ENCODE measurements around the gene SAP25. TPM values are rescaled to one million over a fixed set of nuclear protein-coding genes. Genes with fewer than 3 reads are reported as not detected.

The SAP25 gene
- total RNA-seq, result 13.8 and 24.1 TPM in 2 replicates

GRCh38 chr7:100573691-100574361, at the start of gene SAP25:
SAP25 (minus strand) TSS chr7:100573900; CDS start chr7:100573742, 158 bp downstream.
- H3K27ac Mint-ChIP-seq, result no peak within 1 kb of the TSS
- H3K4me3 Mint-ChIP-seq, result no peak within 1 kb of the TSS
- CTCF ChIA-PET, result no interaction called here
- peaks cover 35% of the 10 kb centered on the region for H3K36me3 Mint-ChIP-seq (ENCODE audit: low read depth)
- no peaks in the 10 kb centered on the region for H3K27me3 Mint-ChIP-seq
- no peak for DNase-seq
- TF ChIP-seq CTCF (IDR thresholded peaks at IDR 0.05), result no peak
- H3K9me3 Mint-ChIP-seq, result no peaks in the 10 kb centered on the region
- intact Hi-C loops (cut with micrococcal nuclease), result no loop called here
- H3K4me1 Mint-ChIP-seq, result peaks cover 27% of the 10 kb centered on the region
- ATAC-seq (ENCODE audit: low read depth), result no peak
- POLR2A ChIA-PET, result interaction anchor here (0.5 kb wide), 1 partner anchor 19 kb away, joined by 5 read pairs; no protein-coding TSS in a partner anchor

- H3K27me3 Mint-ChIP-seq, result no peaks in the 10 kb centered on the region
- intact Hi-C loops (cut with micrococcal nuclease), result no loop called here
- TF ChIP-seq CTCF (IDR thresholded peaks at IDR 0.05), result no peak
- POLR2A ChIA-PET, result interaction anchor here (0.5 kb wide), 1 partner anchor 253 kb away, joined by 3 read pairs; the partner anchor contains the start of gene SRRT
- no peaks in the 10 kb centered on the region for H3K9me3 Mint-ChIP-seq
- H3K27ac Mint-ChIP-seq, result no peak overlapping the region
- H3K36me3 Mint-ChIP-seq (ENCODE audit: low read depth), result no peaks in the 10 kb centered on the region
- CTCF ChIA-PET, result no interaction called here
- DNase-seq (no peak), ATAC-seq (ENCODE audit: low read depth) (no peak)
- H3K4me1 Mint-ChIP-seq, result peaks cover 9% of the 10 kb centered on the region
- no peak overlapping the region for H3K4me3 Mint-ChIP-seq
Observed at GRCh38 chr7:100621554-100621953, 47.9 kb upstream of the SAP25 start.

- no peak for ATAC-seq (ENCODE audit: low read depth)
- TF ChIP-seq CTCF (IDR thresholded peaks at IDR 0.05), result no peak
- no peaks in the 10 kb centered on the region for H3K36me3 Mint-ChIP-seq (ENCODE audit: low read depth)
- no peak for DNase-seq
- peaks cover 2% of the 10 kb centered on the region for H3K4me1 Mint-ChIP-seq
- H3K4me3 Mint-ChIP-seq, result no peak overlapping the region
- CTCF ChIA-PET, result no interaction called here
- no peaks in the 10 kb centered on the region for H3K9me3 Mint-ChIP-seq
- POLR2A ChIA-PET, result no interaction called here
- intact Hi-C loops (cut with micrococcal nuclease), result no loop called here
- H3K27me3 Mint-ChIP-seq, result no peaks in the 10 kb centered on the region
- no peak overlapping the region for H3K27ac Mint-ChIP-seq
Observed at GRCh38 chr7:100620804-100621203, 47.1 kb upstream of the SAP25 start.

- H3K4me1 Mint-ChIP-seq, result no peaks in the 10 kb centered on the region
Observed at GRCh38 chr7:100620239-100620638, 46.5 kb upstream of the SAP25 start.

More at GRCh38 chr7:100620239-100620638, 46.5 kb upstream of the SAP25 start:
- CTCF ChIA-PET, result no interaction called here
- Mint-ChIP-seq H3K27me3 (no peaks in the 10 kb centered on the region), H3K27ac (no peak overlapping the region), H3K9me3 (no peaks in the 10 kb centered on the region), H3K36me3 (ENCODE audit: low read depth) (no peaks in the 10 kb centered on the region), H3K4me3 (no peak overlapping the region)
- DNase-seq, result no peak
- no peak for TF ChIP-seq CTCF (IDR thresholded peaks at IDR 0.05)
- POLR2A ChIA-PET, result no interaction called here
- intact Hi-C loops (cut with micrococcal nuclease), result no loop called here
- ATAC-seq (ENCODE audit: low read depth), result no peak
